WI38 (cell line): ENCODE data around the gene ADRB2.

Experiments used
- H3K4me3 ChIP-seq: 2 replicates; pipeline ENCODE4 v1.5.1; 2011; ENCODE audit warnings: low read depth, mild to moderate bottlenecking, control low read depth, low read length
- TF ChIP-seq, protein P1 (sequence below): IDR thresholded peaks from 2 replicates; pipeline ENCODE4 v1.5.1; 2012; ENCODE audit warnings: low read depth, mild to moderate bottlenecking, control low read depth, low read length

ADRB2 gene

DNA sequence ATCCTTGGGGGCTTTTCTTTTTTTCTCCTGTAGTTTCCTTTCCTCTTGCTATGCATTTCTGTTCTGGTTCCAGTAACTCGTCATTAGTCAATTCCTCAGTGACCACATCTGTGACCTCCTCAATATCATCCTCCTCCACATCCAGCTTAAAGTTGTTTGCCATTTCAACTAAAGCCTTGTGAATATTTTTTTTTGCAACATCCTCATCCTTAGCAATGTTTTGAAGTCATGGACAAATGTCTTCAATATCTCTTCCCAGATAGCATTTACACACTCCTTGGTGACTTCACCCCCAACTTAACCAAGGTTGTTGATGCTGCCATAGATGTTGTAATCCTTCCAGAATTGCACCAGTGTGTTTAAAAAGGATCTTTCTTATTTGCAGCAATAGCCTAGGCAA, 14.7 kb upstream of the ADRB2 start:
- TF ChIP-seq, protein P1, sequence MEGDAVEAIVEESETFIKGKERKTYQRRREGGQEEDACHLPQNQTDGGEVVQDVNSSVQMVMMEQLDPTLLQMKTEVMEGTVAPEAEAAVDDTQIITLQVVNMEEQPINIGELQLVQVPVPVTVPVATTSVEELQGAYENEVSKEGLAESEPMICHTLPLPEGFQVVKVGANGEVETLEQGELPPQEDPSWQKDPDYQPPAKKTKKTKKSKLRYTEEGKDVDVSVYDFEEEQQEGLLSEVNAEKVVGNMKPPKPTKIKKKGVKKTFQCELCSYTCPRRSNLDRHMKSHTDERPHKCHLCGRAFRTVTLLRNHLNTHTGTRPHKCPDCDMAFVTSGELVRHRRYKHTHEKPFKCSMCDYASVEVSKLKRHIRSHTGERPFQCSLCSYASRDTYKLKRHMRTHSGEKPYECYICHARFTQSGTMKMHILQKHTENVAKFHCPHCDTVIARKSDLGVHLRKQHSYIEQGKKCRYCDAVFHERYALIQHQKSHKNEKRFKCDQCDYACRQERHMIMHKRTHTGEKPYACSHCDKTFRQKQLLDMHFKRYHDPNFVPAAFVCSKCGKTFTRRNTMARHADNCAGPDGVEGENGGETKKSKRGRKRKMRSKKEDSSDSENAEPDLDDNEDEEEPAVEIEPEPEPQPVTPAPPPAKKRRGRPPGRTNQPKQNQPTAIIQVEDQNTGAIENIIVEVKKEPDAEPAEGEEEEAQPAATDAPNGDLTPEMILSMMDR: no peak
- no peak overlapping the region for H3K4me3 ChIP-seq

DNA sequence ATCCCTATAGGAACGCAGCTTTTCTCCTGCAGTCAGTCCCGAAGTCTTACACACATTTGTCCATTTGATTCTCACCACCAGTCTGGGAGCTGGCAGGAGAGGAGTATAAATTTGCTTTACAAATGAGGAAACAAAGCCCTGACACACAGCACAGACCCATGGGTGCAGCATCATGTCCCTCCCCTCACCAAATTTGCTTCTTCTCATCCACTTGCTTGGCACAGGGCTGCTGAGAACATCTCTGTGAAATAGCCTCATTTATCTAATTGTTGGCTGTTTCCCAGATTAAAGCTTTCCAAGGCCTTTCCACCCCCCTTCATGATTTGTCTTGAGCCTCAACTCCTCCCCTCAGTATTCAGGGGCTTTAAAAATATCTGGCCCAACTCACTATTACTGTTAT, 11.3 kb upstream of the ADRB2 start:
- H3K4me3 ChIP-seq: no peak overlapping the region
- TF ChIP-seq, protein P1: no peak

DNA sequence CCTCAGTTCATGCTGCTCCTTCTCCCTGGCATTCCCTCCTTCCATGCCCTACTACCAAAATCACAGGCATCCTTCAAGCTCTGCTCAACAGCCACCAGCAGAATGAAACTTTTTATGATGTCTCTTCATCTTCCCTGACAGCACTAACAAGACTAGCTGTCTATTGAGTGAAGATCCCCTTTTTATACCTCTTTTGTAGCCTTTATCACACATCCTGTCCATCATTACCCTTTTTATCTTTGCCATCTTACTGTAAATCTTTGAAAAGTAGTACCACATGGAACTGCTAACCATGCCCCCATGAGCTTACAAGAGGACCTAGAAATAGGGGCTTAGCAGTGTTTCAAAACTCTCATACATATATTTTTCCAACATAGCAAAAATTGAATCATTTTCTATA, 10.8 kb upstream of the ADRB2 start:
- no peak overlapping the region for H3K4me3 ChIP-seq
- TF ChIP-seq, protein P1: no peak

DNA sequence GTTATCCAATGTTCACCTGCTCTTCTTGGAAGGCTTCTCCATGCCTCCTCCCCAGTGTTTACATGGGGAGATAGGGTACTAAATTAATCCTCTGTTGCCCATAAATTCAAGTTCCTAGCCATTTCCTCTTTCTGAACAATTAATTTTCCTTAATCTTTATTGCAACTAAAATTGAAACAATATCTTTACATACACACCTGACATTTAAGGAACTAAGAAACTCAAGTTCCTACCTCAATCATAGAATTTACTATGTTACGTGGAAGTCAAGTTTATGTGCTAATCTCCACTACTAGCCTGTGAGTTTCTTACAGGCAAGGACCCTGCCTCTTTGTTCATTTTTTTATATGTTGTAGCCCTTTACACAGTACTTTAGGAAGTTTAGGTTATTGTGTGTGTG, 10.1 kb upstream of the ADRB2 start:
- H3K4me3 ChIP-seq: no peak overlapping the region
- TF ChIP-seq, protein P1: no peak

DNA sequence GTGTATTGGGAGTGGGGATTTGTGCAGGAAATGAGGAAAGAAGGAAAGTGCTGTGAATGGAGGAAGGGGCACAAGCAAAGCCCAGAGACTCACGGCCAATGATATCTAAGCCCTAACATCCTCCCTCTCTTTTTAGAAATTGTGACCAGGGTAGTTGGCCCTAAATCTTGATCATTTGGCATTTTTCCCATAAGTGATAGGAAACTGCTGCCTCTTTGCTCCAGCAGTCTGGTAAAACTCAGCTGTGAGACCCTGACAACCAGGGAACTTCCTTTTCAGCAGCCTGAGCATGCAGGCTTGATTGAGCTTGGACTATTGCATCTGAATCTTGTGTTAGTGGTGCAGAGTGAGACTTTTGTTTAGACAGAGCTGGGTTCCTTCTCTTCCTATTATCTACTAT, 9.6 kb upstream of the ADRB2 start:
- no peak overlapping the region for H3K4me3 ChIP-seq
- TF ChIP-seq, protein P1: no peak

DNA sequence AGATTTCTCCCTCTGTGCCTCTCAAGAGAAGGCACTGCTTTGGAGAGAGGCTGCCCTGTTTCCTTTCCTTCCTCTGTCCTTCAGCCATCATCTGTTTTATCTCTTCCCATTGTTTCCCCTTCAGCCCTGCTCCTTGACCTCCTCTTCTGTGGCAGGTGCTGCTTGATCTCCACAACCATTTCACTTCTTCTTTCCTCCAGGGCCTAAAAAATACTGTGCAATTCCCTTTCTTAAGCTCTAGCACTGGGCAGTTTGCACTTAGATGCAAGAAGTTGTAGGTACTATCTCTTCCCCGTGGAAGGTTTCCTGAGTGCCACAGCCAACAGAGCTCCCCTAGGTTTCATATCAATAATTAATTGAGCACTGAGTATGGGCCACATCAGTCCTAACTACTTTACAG, 8.8 kb upstream of the ADRB2 start:
- no peak overlapping the region for H3K4me3 ChIP-seq
- TF ChIP-seq, protein P1: no peak

DNA sequence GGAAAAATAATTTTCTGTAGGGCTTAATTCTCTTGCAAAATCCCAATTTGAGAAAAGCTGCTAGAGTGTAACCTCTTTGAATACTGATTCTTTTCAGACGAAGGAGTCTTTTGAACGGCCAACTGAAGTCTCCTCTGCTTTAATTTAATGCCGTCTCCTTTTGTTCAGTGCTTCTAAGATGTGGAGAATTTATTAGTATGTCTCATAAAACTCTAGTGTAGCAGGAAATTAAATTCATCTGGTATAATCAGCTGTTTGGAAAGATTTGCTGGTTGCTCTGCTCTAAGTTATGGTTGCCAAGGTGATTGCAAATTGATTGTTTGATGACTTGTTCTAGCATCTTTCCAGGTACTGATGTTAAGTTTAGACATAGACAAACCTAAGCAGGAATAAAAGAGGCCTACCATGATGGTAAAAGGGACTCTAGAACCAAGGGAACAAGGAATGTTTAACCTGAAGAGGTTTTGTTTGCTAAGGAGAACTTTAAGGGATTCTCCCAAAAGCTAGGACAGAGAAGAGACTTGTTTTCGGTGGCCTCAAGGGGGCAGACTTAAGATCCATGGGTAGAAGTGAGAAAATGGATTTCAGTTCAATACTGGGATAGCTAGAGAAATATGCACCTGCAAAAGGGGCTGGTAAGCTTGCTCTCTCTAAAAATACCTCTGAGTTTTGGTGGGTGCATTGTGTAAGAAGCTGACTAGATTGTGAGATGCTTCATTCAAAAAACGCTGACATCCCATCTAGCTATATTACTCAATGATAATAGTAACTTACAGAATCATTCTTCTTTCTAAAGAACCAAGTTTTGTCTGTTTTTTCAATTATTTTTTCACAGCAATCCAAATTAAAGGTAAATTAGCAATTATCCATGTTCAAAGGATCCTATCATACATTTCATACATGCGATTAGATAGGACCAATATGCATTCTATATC, 5.7 kb upstream of the ADRB2 start:
- no peak overlapping the region for H3K4me3 ChIP-seq
- TF ChIP-seq, protein P1: peak; percentile 57; the same call in 1 of the 2 replicates
